Stimulated activated CD4-positive, alpha-beta T cell treated with anti-CD3 and anti-CD28 coated beads, Interleukin-12 subunit alpha, Interleukin-12 subunit beta, amount 100 ng/mL, for 48 hours (primary cell): ENCODE results near the gene EDDM3A.
"Not testable (repeated sequence)": the region's sequence is repeated elsewhere in the genome, so short reads cannot be mapped to it uniquely, and the experiment has no call there.

Source experiments
- DNase-seq, 3 donors: peaks; one replicate each; pipeline ENCODE4 v3.0.0-alpha.2; 2020; ENCODE audit warnings: low read depth in 2 of 3, low spot score in 1 of 3

Gene EDDM3A

GRCh38 chr14:20732979-20733635, 12.6 kb upstream of the EDDM3A start:
- no peak for DNase-seq

GRCh38 chr14:20733684-20734429, 11.8 kb upstream of the EDDM3A start:
- DNase-seq = no peak

DNA sequence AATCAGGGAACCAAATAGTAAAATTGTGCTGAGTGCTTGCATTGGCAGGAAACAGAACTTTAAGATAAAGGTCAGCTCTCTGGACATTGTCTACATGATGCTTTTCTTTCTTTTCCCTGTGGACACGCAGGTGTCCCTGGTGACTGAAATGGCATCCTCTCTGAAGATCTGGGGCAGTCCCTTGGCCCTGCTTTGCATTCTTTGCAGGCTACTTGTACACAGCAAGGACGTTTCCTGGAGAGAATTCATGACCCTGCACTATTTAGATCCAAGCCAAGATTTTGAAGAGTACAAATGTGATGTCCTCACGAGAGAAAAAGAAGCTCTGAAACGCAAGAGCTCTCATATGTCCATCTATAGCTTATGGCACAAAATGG, 11.3 kb upstream of the EDDM3A start:
- no peak for DNase-seq

DNA sequence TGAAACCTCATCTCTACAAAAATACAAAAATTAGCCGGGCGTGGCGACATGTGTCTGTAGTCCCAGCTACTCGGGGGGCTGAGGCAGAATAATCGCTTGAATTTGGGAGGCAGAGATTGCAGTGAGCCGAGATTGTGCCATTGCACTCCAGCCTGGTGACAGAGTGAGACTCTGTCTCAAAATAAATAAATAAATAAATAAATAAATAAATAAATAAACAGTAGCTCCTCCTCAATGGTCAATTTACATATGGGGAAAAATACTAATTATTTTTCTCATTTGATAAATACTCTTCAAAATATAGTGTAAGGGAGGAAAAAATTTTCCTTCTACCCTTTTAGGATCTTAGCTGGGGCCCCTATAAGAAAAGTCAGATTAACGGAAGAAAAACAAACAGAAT, 7.4 kb upstream of the EDDM3A start:
- not testable (repeated sequence) for DNase-seq

DNA sequence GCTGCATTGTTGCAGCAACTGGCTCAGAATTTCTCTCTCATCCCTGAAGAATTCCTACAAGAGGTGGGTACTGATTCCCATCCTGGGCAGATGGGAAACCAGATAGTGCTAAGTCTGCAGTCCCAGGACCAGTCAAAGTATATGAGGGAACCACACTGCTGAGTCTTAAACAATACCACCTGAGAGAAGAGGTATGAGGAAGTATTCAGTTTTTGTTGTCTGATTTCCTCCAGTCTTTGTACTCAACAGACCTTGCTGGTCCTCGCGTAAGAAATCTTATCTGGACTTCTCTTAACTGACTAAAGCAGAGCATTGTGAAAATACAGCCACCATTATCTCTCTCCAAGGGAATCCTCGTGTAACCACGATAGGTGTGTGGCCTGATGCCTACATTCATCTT, 3.6 kb upstream of the EDDM3A start:
- no peak for DNase-seq

DNA sequence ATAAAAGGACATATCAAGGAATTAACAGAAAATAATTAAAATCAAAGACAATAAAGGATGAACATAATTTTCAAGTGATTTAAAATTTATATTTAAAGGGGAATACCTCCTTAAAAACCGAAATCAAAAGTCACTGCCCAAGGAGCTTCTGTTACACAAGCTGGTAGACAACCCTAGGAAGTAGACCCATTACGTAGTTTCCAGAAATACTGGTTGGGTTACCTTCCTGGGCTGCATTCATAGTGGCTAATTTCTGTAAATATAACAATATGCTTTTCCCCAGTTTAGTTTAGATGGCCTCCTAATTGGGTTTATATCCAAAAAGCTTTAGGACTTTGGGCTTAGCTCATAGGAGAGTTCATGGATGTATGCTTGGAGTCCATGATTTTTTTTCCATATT, 2.1 kb upstream of the EDDM3A start:
- no peak for DNase-seq

GRCh38 chr14:20746566-20746965, 879 bp downstream of the EDDM3A start:
- DNase-seq = no peak

DNA sequence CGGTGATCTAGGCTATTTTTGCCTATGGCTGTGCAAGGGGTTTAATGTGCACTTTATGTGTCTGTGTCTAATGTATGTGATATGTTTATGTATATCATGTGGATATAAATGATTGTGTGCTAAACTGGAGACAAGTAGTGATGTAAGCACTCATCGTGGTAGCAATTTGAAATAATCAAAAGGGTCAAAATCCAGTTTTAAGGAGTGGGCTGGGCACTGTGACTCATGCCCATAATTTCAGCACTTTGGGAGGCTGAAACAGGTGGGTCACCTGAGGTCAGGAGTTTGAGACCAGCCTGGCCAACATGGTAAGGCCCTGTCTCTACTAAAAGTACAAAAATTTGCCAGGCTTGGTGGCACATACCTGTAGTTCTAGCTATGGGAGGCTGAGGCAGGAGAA, 2.8 kb downstream of the EDDM3A start:
- no peak for DNase-seq

DNA sequence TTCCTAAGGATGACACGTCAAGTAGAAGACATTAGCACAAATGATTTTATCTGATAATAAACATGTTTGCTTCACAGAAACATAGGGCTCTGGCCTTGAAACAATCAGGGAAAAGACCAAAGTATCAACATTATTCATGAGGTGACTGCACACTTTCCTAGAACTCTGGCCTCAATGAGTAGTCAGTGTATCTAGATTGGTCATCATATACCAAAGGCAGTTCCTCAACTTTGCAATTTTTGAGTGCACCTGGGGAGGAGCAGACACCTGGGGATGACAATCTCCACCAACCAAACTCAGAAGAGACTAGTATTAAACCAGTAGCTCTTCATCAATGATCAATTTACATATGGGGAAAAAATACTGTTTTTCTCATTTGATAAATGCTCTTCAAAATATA, 4.5 kb downstream of the EDDM3A start:
- no peak for DNase-seq

DNA sequence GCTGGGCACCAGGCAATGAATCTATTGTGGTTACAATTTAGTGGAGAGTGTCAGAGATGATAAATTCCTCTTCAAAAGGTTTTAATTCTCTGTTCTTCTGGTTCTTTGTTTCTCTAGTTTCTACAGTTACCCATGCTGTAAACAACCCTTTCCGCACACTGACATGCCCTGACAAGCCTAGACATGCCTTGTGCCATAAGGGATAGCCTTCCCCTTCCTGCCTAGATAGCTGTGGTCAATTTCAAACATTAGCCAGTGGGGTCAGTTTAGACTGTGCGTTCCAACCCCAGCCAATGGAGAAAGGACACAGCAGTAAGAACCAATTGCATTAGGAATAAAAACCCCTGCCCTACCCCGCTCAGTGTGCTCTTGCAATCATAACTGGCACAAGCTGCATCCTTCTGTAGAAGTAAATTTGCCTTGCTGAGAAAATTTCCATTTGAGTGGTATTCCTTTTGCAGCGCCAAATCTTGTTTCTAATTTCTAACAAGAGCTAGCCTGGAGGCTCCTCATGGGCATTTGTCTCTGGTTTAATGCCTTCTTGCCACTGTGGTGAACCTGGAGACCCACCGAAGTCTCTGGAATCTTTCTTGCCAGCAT, 6.4 kb downstream of the EDDM3A start:
- DNase-seq = no peak

DNA sequence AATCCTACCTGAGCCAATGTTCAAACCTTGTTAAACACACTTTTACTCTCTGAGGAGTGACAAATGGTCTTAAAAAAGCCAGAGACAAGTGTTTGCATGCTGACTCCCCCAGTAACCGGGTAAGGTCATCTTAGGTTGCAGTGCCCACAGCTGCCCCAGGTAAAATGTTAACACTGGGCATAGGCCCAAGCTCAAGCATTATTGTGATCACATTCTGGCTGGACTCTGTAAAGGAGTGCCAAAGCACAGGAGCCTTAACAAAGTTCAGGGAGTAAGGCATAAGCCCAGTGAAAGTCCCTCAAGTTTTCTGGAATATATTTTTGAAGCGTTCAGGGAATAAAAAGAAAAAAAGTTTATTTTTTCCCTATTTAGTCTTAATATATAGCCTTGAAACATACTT, 8.6 kb downstream of the EDDM3A start:
- DNase-seq = no peak

- no peak for DNase-seq
These were observed 9.3 kb downstream of the EDDM3A start for GRCh38 chr14:20755037-20755436.

- no peak for DNase-seq
These were observed 12.3 kb downstream of the EDDM3A start for GRCh38 chr14:20757965-20758364.

GRCh38 chr14:20759465-20759864, 13.8 kb downstream of the EDDM3A start:
- DNase-seq = not testable (repeated sequence)

DNA sequence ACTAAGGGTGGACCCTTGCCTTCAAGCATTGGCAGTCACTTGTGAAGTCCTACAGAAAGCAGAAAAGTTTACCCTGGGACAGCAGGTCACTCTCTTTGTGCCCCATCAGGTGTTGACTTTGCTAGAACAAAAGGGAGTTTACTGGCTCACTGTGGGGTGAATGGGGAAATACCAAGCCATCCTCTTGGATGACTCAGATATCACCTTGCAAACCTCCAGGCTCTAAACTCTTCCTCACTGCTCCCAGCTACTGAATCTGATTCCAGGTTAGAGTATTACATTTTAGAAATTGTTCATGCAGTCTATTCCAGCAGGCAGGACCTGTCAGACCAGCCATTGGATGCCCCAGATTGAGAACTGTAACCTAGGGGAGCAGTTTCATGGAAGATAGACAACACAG, 15.3 kb downstream of the EDDM3A start:
- no peak for DNase-seq

DNA sequence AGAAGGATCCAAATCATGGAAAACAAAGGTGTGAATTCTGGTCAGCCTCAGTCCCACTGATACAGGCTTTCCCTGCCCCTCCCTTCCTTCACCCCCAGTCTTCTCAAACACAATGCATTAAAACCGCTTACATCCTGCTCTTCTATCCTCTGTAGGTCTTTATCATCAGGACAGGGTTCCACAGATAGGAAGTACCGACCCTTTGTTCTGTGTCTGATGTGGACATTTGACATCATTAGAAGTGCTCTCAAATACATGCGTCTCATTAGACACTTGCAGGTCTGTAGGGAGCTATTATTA, 22.9 kb downstream of the EDDM3A start:
- DNase-seq = no peak

DNA sequence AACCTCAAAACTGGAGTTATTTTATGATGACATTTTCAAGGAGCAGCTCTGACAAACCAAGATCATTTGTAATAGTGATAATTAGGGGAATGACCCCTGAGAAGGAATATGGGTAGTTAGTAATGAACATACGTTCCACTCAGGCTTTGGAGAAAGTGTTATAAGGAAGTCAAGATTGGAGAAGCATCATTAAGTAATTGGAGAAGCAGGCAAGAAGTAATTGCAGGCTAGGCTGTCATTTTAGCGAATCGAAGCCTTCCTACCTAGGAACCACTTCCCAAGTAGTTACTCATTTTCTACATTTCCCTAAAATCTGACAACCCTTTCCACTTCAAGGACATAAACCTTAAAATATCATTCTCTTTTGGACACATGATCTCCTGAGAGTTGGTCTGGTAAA, 23.7 kb downstream of the EDDM3A start:
- DNase-seq = no peak

GRCh38 chr14:20772650-20773049, 27.0 kb downstream of the EDDM3A start:
- DNase-seq = no peak

- DNase-seq = no peak
These were observed 28.7 kb downstream of the EDDM3A start for GRCh38 chr14:20774258-20774824.

GRCh38 chr14:20775043-20775442, 29.4 kb downstream of the EDDM3A start:
- DNase-seq = no peak

- no peak for DNase-seq
These were observed 30.2 kb downstream of the EDDM3A start for GRCh38 chr14:20775901-20776300.

- no peak for DNase-seq
These were observed 36.1 kb downstream of the EDDM3A start for GRCh38 chr14:20781803-20782202.
